Stimulated activated CD8-positive, alpha-beta memory T cell treated with anti-CD3 and anti-CD28 coated beads, Interleukin-12 subunit alpha, Interleukin-12 subunit beta, amount 100 ng/mL, for 24 hours (primary cell): ENCODE results near the gene ZMAT2.
"Not testable (repeated sequence)": the region's sequence is repeated elsewhere in the genome, so short reads cannot be mapped to it uniquely, and the experiment has no call there.

ENCODE experiments used
- DNase-seq: peaks from one replicate; pipeline ENCODE4 v3.0.0-alpha.2; 2020; ENCODE audit errors: extremely low read depth

ZMAT2 gene

GRCh38 chr5:140708787-140709186 is 8.5 kb downstream of the ZMAT2 start:
- DNase-seq = not testable (repeated sequence)

- DNase-seq = peak; percentile 69
These were observed 10.8 kb downstream of the ZMAT2 start for GRCh38 chr5:140710899-140711552.

- no peak for DNase-seq
These were observed 11.5 kb downstream of the ZMAT2 start for GRCh38 chr5:140711794-140712193.

- no peak for DNase-seq
These were observed 13.4 kb downstream of the ZMAT2 start for GRCh38 chr5:140713562-140714094.

GRCh38 chr5:140716238-140716637 is 16.0 kb downstream of the ZMAT2 start:
- DNase-seq = not testable (repeated sequence)

- DNase-seq = no peak
These were observed 18.0 kb downstream of the ZMAT2 start for GRCh38 chr5:140718266-140718592.

GRCh38 chr5:140720738-140721137 is 20.5 kb downstream of the ZMAT2 start:
- DNase-seq = not testable (repeated sequence)

GRCh38 chr5:140721395-140721794 is 21.1 kb downstream of the ZMAT2 start:
- not testable (repeated sequence) for DNase-seq

- DNase-seq = peak; percentile 42
These were observed 25.7 kb downstream of the ZMAT2 start for GRCh38 chr5:140725799-140726471.

GRCh38 chr5:140733098-140733497 is 32.9 kb downstream of the ZMAT2 start:
- no peak for DNase-seq

GRCh38 chr5:140734354-140734753 is 34.1 kb downstream of the ZMAT2 start:
- no peak for DNase-seq

GRCh38 chr5:140737486-140737885 is 37.2 kb downstream of the ZMAT2 start:
- no peak for DNase-seq

- no peak for DNase-seq
These were observed 41.7 kb downstream of the ZMAT2 start for GRCh38 chr5:140741967-140742366.

- DNase-seq = no peak
These were observed 53.3 kb downstream of the ZMAT2 start for GRCh38 chr5:140753561-140753960.
